Measurements from ENCODE around the gene CCDC116.

Gene CCDC116

DNA sequence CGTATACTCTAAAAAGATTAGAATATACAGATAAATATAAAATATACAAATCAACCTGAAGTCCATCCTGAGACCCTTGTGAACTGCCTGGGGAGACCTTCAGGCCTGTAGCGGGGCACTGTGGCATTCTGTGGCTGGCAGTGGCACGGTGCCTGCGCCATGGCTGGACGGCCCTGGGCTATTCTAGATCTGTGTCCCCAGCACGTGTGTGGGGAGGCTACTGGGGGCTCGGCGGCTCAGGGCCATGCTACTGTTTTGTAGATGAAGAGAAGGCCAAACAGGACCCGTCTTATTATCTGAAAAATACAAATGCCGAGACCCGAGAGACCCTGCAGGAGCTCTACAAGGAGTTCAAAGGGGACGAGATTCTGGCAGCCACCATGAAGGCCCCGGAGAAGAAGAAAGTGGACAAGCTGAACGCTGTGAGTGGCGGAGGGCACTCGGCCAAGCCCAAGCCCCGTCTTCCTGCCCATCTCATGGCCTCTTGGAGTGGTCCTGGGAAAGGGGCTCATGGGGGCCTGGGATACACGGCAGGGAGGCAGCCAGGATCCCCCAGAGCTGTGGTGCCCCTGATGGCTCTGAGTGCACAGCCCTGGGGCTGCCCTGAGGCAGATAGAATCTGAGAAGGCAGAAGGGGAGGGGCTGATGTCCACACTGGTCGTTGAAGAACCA, 52.1 kb downstream of the CCDC116 start:
- no peak for DNase-seq

DNA sequence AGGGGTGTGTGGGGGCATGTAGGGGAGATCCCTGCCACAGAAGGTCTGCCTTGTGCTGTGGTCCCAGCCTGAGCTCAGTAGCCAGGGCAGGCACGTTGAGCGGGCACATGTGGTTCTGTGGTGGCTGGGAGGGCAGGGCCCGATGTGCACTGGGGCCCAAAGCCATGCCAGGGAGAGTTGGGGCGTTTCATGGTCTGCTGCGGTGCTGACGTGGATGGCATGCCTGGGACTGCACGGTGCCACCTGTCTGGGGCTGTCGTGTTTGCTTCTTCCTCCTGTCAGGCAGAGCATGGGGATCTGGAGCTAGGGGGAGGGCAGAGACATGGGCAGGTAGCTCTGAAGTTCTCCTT, 52.6 kb downstream of the CCDC116 start:
- no peak for DNase-seq

DNA sequence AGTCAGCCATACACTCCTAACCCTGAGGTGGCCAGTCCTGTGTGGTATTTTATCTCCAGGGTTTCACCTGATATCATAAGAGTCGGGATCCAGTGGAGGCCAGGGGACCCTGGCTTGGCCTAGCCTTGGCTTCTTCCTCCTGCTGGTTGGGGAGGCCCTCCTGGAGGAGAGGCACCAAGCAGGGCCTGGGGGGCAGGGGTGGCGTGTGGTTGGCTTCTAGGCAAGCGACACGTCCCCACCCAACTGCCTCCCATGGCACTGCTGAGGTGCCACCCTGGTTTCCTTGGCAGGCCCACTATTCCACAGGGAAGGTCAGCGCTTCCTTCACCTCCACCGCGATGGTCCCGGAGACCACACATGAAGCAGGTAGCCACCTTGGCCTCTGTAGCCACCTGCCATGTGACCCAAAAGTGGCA, 53.6 kb downstream of the CCDC116 start:
- DNase-seq: no peak
